RWPE2 (cell line): Measurements from ENCODE around the gene EFNA5.
A peak's percentile ranks its signal among the peaks of the same experiment; 100 is the strongest.

ENCODE experiments used
- ATAC-seq: fragments of 200-7000 bp; cut with Tn5 transposase; 3 replicates; pipeline ENCODE4 v1.9.1; 2021; ENCODE audit warnings: low read depth
- DNase-seq: peaks from one replicate; pipeline ENCODE4 v3.0.0-alpha.2; 2020; ENCODE audit warnings: low spot score
- H3K27ac ChIP-seq: fragments of 450-650 bp; 2 replicates; pipeline ENCODE4 v1.5.1; 2017; ENCODE audit warnings: mild to moderate bottlenecking; ENCODE audit not compliant: poor library complexity, severe bottlenecking
- H3K27me3 ChIP-seq: fragments of 250-450 bp; sonication (Bioruptor Pico); 2 replicates; pipeline ENCODE4 v1.5.1; 2021; ENCODE audit warnings: mild to moderate bottlenecking, moderate library complexity; ENCODE audit not compliant: insufficient read depth, poor library complexity, severe bottlenecking
- H3K36me3 ChIP-seq: fragments of 250-450 bp; sonication (Bioruptor Pico); 2 replicates; pipeline ENCODE4 v1.5.1; 2020; ENCODE audit warnings: low read depth, mild to moderate bottlenecking, moderate library complexity
- H3K4me1 ChIP-seq: fragments of 250-450 bp; sonication (Bioruptor Pico); 2 replicates; pipeline ENCODE4 v1.5.1; 2021; ENCODE audit warnings: mild to moderate bottlenecking, moderate library complexity; ENCODE audit not compliant: insufficient read depth, poor library complexity, severe bottlenecking
- H3K4me3 ChIP-seq: fragments of 250-450 bp; sonication (Bioruptor Pico); 2 replicates; pipeline ENCODE4 v1.5.1; 2021; ENCODE audit warnings: mild to moderate bottlenecking, moderate library complexity; ENCODE audit not compliant: severe bottlenecking
- H3K9me3 ChIP-seq: fragments of 250-450 bp; sonication (Bioruptor Pico); 2 replicates; pipeline ENCODE4 v1.5.1; 2021; ENCODE audit warnings: mild to moderate bottlenecking, moderate library complexity; ENCODE audit not compliant: severe bottlenecking
- TF ChIP-seq, protein P1 (sequence below): fragments of 450-650 bp; IDR thresholded peaks from one replicate; pipeline ENCODE4 v1.5.1; 2017; ENCODE audit warnings: mild to moderate bottlenecking, moderate library complexity; ENCODE audit not compliant: poor library complexity, severe bottlenecking

EFNA5 gene

DNA sequence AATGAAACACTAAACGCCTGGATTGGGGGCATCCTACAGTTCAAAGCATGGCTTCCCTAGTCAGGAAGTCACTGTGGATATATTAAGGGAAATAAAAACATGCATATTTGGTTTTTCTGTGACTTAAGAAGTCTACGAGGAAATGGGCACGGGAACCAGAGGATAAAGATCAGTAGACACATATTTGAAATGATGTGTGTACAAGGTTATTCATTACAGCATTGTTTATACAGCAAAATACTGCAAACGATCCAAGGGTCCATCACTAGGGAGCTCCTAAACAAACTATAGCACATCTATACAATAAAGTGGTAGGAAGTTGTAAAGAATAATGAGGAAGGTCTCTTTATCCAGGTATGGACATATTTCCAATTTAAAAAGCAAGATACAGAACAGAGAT lies 71.8 kb downstream of the EFNA5 start:
- Histone ChIP-seq H3K4me3 (no peak overlapping the region), H3K27ac (no peak overlapping the region), H3K27me3 (no peaks in the 10 kb centered on the region), H3K36me3 (no peaks in the 10 kb centered on the region; the same call in 1 of the 2 replicates), H3K4me1 (peaks cover 13% of the 10 kb centered on the region), H3K9me3 (no peaks in the 10 kb centered on the region)
- ATAC-seq, result no peak
- no peak for DNase-seq
- TF ChIP-seq, protein P1, sequence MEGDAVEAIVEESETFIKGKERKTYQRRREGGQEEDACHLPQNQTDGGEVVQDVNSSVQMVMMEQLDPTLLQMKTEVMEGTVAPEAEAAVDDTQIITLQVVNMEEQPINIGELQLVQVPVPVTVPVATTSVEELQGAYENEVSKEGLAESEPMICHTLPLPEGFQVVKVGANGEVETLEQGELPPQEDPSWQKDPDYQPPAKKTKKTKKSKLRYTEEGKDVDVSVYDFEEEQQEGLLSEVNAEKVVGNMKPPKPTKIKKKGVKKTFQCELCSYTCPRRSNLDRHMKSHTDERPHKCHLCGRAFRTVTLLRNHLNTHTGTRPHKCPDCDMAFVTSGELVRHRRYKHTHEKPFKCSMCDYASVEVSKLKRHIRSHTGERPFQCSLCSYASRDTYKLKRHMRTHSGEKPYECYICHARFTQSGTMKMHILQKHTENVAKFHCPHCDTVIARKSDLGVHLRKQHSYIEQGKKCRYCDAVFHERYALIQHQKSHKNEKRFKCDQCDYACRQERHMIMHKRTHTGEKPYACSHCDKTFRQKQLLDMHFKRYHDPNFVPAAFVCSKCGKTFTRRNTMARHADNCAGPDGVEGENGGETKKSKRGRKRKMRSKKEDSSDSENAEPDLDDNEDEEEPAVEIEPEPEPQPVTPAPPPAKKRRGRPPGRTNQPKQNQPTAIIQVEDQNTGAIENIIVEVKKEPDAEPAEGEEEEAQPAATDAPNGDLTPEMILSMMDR, result no peak

DNA sequence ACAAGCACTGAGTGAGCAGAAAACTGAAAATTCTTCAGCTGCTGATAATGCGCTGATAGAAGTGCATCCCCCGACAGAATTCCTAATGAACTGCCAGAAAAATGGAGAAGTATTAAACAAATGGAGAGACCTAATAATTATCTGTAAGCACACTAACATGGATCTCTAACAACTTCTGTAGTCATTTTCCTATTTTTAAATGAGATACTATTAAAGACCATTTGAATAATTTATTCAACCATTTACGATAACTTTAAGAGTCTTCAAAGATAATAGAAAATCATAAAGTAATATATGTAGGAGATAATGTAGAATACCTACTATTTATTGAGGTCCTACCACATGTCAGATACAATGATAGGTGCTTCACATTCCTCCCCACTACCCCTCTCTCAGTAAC lies 72.9 kb downstream of the EFNA5 start:
- peaks cover 13% of the 10 kb centered on the region for H3K4me1 ChIP-seq
- no peaks in the 10 kb centered on the region; the same call in 1 of the 2 replicates for H3K36me3 ChIP-seq
- TF ChIP-seq, protein P1, result no peak
- DNase-seq (no peak), ATAC-seq (no peak)
- H3K27me3 ChIP-seq, result no peaks in the 10 kb centered on the region
- H3K9me3 ChIP-seq, result no peaks in the 10 kb centered on the region
- no peak overlapping the region for H3K27ac ChIP-seq
- no peak overlapping the region for H3K4me3 ChIP-seq

DNA sequence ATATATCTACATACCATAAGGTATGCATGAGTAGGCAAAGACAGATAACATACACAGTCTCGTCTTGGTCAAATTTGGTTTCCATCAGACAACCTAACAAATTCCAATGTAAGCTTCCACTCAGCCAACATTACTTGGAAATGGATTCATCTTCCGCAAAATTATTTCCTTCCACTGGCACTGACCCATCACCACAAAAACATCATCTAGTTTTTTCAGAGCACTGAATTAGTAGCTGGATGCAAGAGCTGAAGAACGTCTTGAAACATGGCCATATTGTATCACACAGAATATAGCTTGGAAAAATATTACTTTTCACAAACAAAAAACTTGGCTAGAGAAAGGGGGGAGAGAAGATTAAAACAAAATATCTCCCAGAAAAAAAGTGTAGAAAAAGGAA lies 73.5 kb downstream of the EFNA5 start:
- TF ChIP-seq, protein P1, result no peak
- Histone ChIP-seq H3K4me3 (no peak overlapping the region), H3K4me1 (peaks cover 13% of the 10 kb centered on the region), H3K9me3 (no peaks in the 10 kb centered on the region), H3K36me3 (no peaks in the 10 kb centered on the region; the same call in 1 of the 2 replicates), H3K27me3 (no peaks in the 10 kb centered on the region), H3K27ac (no peak overlapping the region)
- ATAC-seq (no peak), DNase-seq (no peak)

- H3K4me3 ChIP-seq, result no peak overlapping the region
- no peak overlapping the region for H3K27ac ChIP-seq
- ATAC-seq, result peak; percentile 78
- no peaks in the 10 kb centered on the region for H3K36me3 ChIP-seq
- H3K27me3 ChIP-seq, result no peaks in the 10 kb centered on the region
- no peak for DNase-seq
- no peaks in the 10 kb centered on the region for H3K9me3 ChIP-seq
- H3K4me1 ChIP-seq, result peaks cover 13% of the 10 kb centered on the region
- TF ChIP-seq, protein P1, result no peak
Measured at GRCh38 chr5:107594253-107595045, 76.3 kb downstream of the EFNA5 start.

GRCh38 chr5:107593009-107593408 lies 77.7 kb downstream of the EFNA5 start:
- no peak for DNase-seq
- TF ChIP-seq, protein P1, result no peak
- ATAC-seq, result no peak
- H3K9me3 ChIP-seq, result no peaks in the 10 kb centered on the region
- no peak overlapping the region for H3K4me3 ChIP-seq
- no peaks in the 10 kb centered on the region for H3K36me3 ChIP-seq
- H3K27ac ChIP-seq, result no peak overlapping the region
- H3K27me3 ChIP-seq, result no peaks in the 10 kb centered on the region
- peaks cover 13% of the 10 kb centered on the region for H3K4me1 ChIP-seq
